Endothelial cell of umbilical vein (primary cell): ENCODE results near the gene KDM4B. TPM values are rescaled to one million over a fixed set of nuclear protein-coding genes. Genes with fewer than 3 reads are reported as not detected.

Experiments
- BruUV-seq: library from RNA; stranded (reverse); fragments of 400-500 nt; replicated peaks from 2 replicates; lab custom pipeline; 2021; lab: Mats Ljungman, UMichigan
- CTCF ChIA-PET: fragments of 300-600, 350-600 bp; sonication (Branson Sonifier 250); formaldehyde crosslinking; loops from one replicate; lab custom pipeline; 2021; ENCODE audit warnings: antibody characterized with exemption, inconsistent platforms; lab: Charles Lee
- POLR2A ChIA-PET: fragments of 300-600, 350-600 bp; sonication (Branson Sonifier 250); formaldehyde crosslinking; loops from one replicate; lab custom pipeline; 2021; ENCODE audit warnings: antibody characterized with exemption, inconsistent platforms; lab: Charles Lee
- DNase-seq: peaks from one replicate; pipeline ENCODE4 v3.0.0-alpha.2; 2011; ENCODE audit warnings: low read depth, low spot score
- FAIRE-seq: peaks from 2 replicates; lab custom pipeline; 2011; peaks lifted over from hg19 to GRCh38; lab: Jason Lieb, UNC
- H2AFZ ChIP-seq: 2 replicates; pipeline ENCODE4 v1.6.0; 2012; ENCODE audit warnings: low read depth, low read length, control low read depth, inconsistent platforms
- H3K27ac ChIP-seq: 2 replicates; pipeline ENCODE4 v1.5.1; 2011; ENCODE audit warnings: low read depth, mild to moderate bottlenecking, control low read depth, low read length, moderate library complexity; ENCODE audit not compliant: insufficient read depth
- H3K27me3 ChIP-seq, 2 experiments: 2 replicates each; pipeline versions ENCODE4 v1.6.0 to v1.6.1; 2011; ENCODE audit warnings: low read length in 2 of 2, mixed read lengths in 1 of 2; ENCODE audit not compliant: control insufficient read depth in 2 of 2, insufficient read depth in 2 of 2
- H3K36me3 ChIP-seq, 2 experiments: 2 replicates in 1 of 2; 3 replicates in 1 of 2; pipeline ENCODE4 v1.5.1; 2011; ENCODE audit warnings: low read length in 2 of 2, mild to moderate bottlenecking in 1 of 2, moderate library complexity in 1 of 2; ENCODE audit not compliant: control insufficient read depth in 2 of 2, insufficient read depth in 2 of 2; ENCODE audit errors: extremely low read depth in 1 of 2
- H3K4me1 ChIP-seq: 3 replicates; pipeline ENCODE4 v1.5.1; 2011; ENCODE audit warnings: mild to moderate bottlenecking, low read length; ENCODE audit not compliant: control insufficient read depth, insufficient read depth; ENCODE audit errors: extremely low read depth
- H3K4me2 ChIP-seq: 2 replicates; pipeline ENCODE4 v1.6.1; 2011; ENCODE audit warnings: low read length, control low read depth, mixed read lengths; ENCODE audit not compliant: insufficient read depth
- H3K4me3 ChIP-seq, 3 experiments: fragments of 200-600 bp in 1 of 3; sonication (generic), shearing (Covaris generic) in 1 of 3; replicated peaks in 1 of 3; 2 replicates each; pipeline ENCODE4 v1.5.1; 2011 to 2016; ENCODE audit warnings: control low read depth in 3 of 3, low read length in 3 of 3, mild to moderate bottlenecking in 2 of 3, inconsistent platforms in 1 of 3, low read depth in 1 of 3, moderate library complexity in 1 of 3; ENCODE audit not compliant: insufficient read depth in 1 of 3
- H3K79me2 ChIP-seq: 2 replicates; pipeline ENCODE4 v1.6.0; 2012; ENCODE audit warnings: low read length, inconsistent platforms; ENCODE audit not compliant: control insufficient read depth, insufficient read depth
- H3K9ac ChIP-seq: replicated peaks from 2 replicates; pipeline ENCODE3; 2011; ENCODE audit warnings: low read length, control low read depth; ENCODE audit not compliant: insufficient read depth; ENCODE audit errors: extremely low read depth
- H3K9me1 ChIP-seq: replicated peaks from 3 replicates; pipeline ENCODE4 v1.6.0; 2011; ENCODE audit warnings: mild to moderate bottlenecking, low read length; ENCODE audit not compliant: control insufficient read depth, insufficient read depth; ENCODE audit errors: extremely low read depth
- H3K9me3 ChIP-seq: replicated peaks from 2 replicates; pipeline ENCODE4 v1.5.1; 2012; ENCODE audit warnings: low read length, inconsistent platforms; ENCODE audit not compliant: control insufficient read depth, insufficient read depth
- H4K20me1 ChIP-seq: replicated peaks from 2 replicates; pipeline ENCODE3; 2011; ENCODE audit warnings: mild to moderate bottlenecking, low read length; ENCODE audit not compliant: control insufficient read depth, insufficient read depth; ENCODE audit errors: extremely low read depth
- EZH2 ChIP-seq: IDR thresholded peaks from 2 replicates; pipeline ENCODE4 v1.6.1; 2012; ENCODE audit warnings: borderline replicate concordance, low read depth, mild to moderate bottlenecking, moderate library complexity, low read length, inconsistent platforms; ENCODE audit not compliant: severe bottlenecking
- FOS ChIP-seq: IDR thresholded peaks from 2 replicates; pipeline ENCODE4 v1.6.1; 2011; ENCODE audit warnings: mild to moderate bottlenecking, low read length, moderate library complexity, borderline replicate concordance; ENCODE audit not compliant: insufficient read depth
- GATA2 ChIP-seq: IDR thresholded peaks from 2 replicates; pipeline ENCODE4 v1.7.0; 2011; ENCODE audit warnings: low read depth, mild to moderate bottlenecking, moderate library complexity, mixed read lengths, low read length; ENCODE audit not compliant: insufficient read length, insufficient read depth
- JUN ChIP-seq: IDR thresholded peaks from 2 replicates; pipeline ENCODE4 v1.6.1; 2011; ENCODE audit warnings: borderline replicate concordance, low read depth; ENCODE audit not compliant: insufficient read length, insufficient read depth
- MYC ChIP-seq: IDR thresholded peaks from one replicate; pipeline ENCODE4 v1.6.1; 2011; ENCODE audit warnings: mild to moderate bottlenecking, low read depth, low read length
- POLR2A ChIP-seq: IDR thresholded peaks from 2 replicates; pipeline ENCODE4 v1.6.1; 2012; ENCODE audit warnings: low read depth, mild to moderate bottlenecking, control low read depth, low read length
- POLR2AphosphoS5 ChIP-seq: IDR thresholded peaks from 2 replicates; pipeline ENCODE4 v1.6.1; 2012; ENCODE audit warnings: low read depth, mild to moderate bottlenecking, control low read depth, low read length, moderate library complexity; ENCODE audit not compliant: insufficient read depth
- dilution Hi-C: fragments of 300-500 bp; cut with MboI; formaldehyde crosslinking; loops from one replicate; pipeline ENCODE4 v1.15.0; 2019; ENCODE audit warnings: low sequenced_read_pairs; ENCODE audit not compliant: extremely low pct_ligation_motif_present
- intact Hi-C: fragments of 100-400 bp; cut with micrococcal nuclease; formaldehyde crosslinking; loops from one replicate; pipeline ENCODE4 v1.10.0; 2022
- polyA plus RNA-seq, 4 experiments: library from polyadenylated mRNA; depleted of rRNA in 3 of 4; stranded (reverse) in 3 of 4; unstranded in 1 of 4; fragments of >200 nt; gene quantifications; 2 replicates each; pipeline versions ENCODE4 v1.2.1 to v1.2.3, GENCODE V29; 2011 to 2012; ENCODE audit warnings: missing spikeins in 1 of 4
- total RNA-seq: library from RNA; stranded (reverse); gene quantifications from 2 replicates; pipeline ENCODE4 v1.2.3, GENCODE V29; 2021
- TF ChIP-seq, protein P1 (sequence below): IDR thresholded peaks from 2 replicates; pipeline ENCODE4 v1.6.1; 2011; ENCODE audit not compliant: insufficient read depth, insufficient read length
- TF ChIP-seq, protein P2 (sequence below), 2 donors: IDR thresholded peaks; 1 replicate in 1 of 2; 2 replicates in 1 of 2; pipeline ENCODE4 v1.5.1; 2011; ENCODE audit warnings: low read length in 2 of 2, mild to moderate bottlenecking in 2 of 2, moderate library complexity in 2 of 2, control low read depth in 1 of 2, inconsistent platforms in 1 of 2, low read depth in 1 of 2; ENCODE audit not compliant: insufficient read depth in 1 of 2; ENCODE audit errors: extremely low read depth in 1 of 2

Gene KDM4B
- total and polyA plus RNA-seq, 2 donors (not counting 3 experiments of a cell fraction or from before 2014, with no cell fraction given) = 12.4 to 37.2 TPM

DNA sequence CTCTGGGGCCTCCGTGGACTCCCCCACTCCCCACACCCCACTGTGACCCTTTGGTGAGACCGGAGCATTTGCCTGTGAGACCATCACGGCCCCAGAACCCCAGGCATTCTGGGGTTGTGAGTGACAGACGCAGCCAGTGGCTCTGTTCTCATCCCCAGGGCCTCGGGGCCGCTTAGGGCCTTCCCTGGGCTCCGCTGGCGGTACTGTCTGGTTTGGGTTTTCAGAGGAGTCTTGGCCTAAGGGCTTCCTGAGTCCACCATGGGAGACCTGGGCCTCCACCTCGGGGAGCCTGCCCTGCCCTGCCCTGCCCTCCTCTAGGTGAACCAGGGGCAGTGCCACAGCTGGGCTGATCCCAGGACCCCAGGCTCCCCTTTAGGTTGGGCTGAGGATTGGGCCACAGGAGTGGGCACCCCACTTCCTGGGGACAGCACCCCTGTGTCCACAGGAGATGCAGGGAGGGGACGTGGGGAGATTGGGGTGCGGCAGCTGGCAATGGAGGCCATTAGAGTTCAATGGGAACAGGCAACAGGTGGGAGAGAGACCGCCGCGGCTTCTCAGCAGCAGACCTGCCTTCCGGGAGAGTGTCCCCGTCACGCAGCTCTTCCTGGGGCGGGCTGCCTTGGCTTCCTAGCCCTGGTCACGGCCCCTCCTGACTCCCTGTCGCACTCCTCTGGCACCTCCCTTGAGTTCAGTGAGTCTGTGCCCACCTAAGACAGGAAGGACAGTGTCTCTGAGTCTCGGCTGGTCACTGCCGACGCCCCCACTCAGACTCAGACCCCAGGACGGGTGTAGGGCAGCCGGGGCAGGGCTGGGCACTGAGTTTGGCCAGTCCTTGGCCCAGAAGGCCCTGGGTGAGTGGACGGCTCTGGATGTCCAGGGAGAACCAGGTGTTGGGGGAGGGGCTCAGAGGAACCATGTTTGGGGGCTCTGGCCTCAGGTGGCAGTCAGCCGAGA, 164.1 kb downstream of the KDM4B start:
- intact Hi-C loops (no loop called here), dilution Hi-C loops (no loop called here)
- CTCF ChIA-PET = no interaction called here
- no peak overlapping the region for H3K4me2 ChIP-seq
- no peaks in the 10 kb centered on the region for H3K27me3 ChIP-seq
- no TSS peak for BruUV-seq
- no peak for FAIRE-seq
- H3K4me3 ChIP-seq = no peak overlapping the region
- no peak overlapping the region for H2AFZ ChIP-seq
- no peak for TF ChIP-seq GATA2
- no peak for TF ChIP-seq FOS
- no peak for TF ChIP-seq POLR2AphosphoS5
- TF ChIP-seq, protein P1, sequence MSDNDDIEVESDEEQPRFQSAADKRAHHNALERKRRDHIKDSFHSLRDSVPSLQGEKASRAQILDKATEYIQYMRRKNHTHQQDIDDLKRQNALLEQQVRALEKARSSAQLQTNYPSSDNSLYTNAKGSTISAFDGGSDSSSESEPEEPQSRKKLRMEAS = no peak
- TF ChIP-seq POLR2A = no peak
- TF ChIP-seq, protein P2, sequence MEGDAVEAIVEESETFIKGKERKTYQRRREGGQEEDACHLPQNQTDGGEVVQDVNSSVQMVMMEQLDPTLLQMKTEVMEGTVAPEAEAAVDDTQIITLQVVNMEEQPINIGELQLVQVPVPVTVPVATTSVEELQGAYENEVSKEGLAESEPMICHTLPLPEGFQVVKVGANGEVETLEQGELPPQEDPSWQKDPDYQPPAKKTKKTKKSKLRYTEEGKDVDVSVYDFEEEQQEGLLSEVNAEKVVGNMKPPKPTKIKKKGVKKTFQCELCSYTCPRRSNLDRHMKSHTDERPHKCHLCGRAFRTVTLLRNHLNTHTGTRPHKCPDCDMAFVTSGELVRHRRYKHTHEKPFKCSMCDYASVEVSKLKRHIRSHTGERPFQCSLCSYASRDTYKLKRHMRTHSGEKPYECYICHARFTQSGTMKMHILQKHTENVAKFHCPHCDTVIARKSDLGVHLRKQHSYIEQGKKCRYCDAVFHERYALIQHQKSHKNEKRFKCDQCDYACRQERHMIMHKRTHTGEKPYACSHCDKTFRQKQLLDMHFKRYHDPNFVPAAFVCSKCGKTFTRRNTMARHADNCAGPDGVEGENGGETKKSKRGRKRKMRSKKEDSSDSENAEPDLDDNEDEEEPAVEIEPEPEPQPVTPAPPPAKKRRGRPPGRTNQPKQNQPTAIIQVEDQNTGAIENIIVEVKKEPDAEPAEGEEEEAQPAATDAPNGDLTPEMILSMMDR (IDR thresholded peaks at IDR 0.05; ENCODE audit: extremely low read depth in 1 of 2, insufficient read depth in 1 of 2, low read depth in 1 of 2, low read length in 2 of 2) = no peak
- no peak for TF ChIP-seq JUN
- no peak for TF ChIP-seq EZH2
- no peak for TF ChIP-seq MYC
- H3K36me3 ChIP-seq = peaks cover 2 to 28% of the 10 kb centered on the region in 2 experiments
- no peaks in the 10 kb centered on the region for H3K4me1 ChIP-seq
- H3K27ac ChIP-seq = no peak overlapping the region
- no peak for DNase-seq
- H3K9ac ChIP-seq = no peak overlapping the region
- H3K9me3 ChIP-seq = no peaks in the 10 kb centered on the region
- H3K9me1 ChIP-seq = no peaks in the 10 kb centered on the region
- no peaks in the 10 kb centered on the region for H4K20me1 ChIP-seq
- POLR2A ChIA-PET = no interaction called here
- no peaks in the 10 kb centered on the region for H3K79me2 ChIP-seq
